ENCODE measurements around the gene SENP3.
A peak's percentile ranks its signal among the peaks of the same experiment; 100 is the strongest.

SENP3 gene

GRCh38 chr17:7523033-7523432, 38.7 kb upstream of the SENP3 start:
- DNase-seq, result peak; percentile 11

GRCh38 chr17:7528842-7529241, 32.9 kb upstream of the SENP3 start:
- Histone ChIP-seq H3K4me3 (ENCODE audit: low read depth, low read length) (no peak overlapping the region), H3K36me3 (no peaks in the 10 kb centered on the region), H3K27ac (no peak overlapping the region), H3K9me3 (ENCODE audit: severe bottlenecking) (peaks cover 30% of the 10 kb centered on the region), H3K27me3 (ENCODE audit: insufficient read depth, low read depth, severe bottlenecking) (no peaks in the 10 kb centered on the region)
- DNase-seq, result no peak
- TF ChIP-seq, protein P1, sequence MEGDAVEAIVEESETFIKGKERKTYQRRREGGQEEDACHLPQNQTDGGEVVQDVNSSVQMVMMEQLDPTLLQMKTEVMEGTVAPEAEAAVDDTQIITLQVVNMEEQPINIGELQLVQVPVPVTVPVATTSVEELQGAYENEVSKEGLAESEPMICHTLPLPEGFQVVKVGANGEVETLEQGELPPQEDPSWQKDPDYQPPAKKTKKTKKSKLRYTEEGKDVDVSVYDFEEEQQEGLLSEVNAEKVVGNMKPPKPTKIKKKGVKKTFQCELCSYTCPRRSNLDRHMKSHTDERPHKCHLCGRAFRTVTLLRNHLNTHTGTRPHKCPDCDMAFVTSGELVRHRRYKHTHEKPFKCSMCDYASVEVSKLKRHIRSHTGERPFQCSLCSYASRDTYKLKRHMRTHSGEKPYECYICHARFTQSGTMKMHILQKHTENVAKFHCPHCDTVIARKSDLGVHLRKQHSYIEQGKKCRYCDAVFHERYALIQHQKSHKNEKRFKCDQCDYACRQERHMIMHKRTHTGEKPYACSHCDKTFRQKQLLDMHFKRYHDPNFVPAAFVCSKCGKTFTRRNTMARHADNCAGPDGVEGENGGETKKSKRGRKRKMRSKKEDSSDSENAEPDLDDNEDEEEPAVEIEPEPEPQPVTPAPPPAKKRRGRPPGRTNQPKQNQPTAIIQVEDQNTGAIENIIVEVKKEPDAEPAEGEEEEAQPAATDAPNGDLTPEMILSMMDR (IDR thresholded peaks at IDR 0.05; ENCODE audit: low read depth, low read length), result no peak

More at GRCh38 chr17:7523033-7523432, 38.7 kb upstream of the SENP3 start:
- H3K27ac ChIP-seq, result no peak overlapping the region
- H3K9me3 ChIP-seq (ENCODE audit: severe bottlenecking), result peaks cover 8% of the 10 kb centered on the region
- H3K36me3 ChIP-seq, result peaks cover 3% of the 10 kb centered on the region; the same call in 1 of the 2 replicates
- no peak overlapping the region for H3K4me3 ChIP-seq (ENCODE audit: low read depth, low read length)
- TF ChIP-seq, protein P1 (IDR thresholded peaks at IDR 0.05; ENCODE audit: low read depth, low read length), result peak; percentile 46
- no peaks in the 10 kb centered on the region for H3K27me3 ChIP-seq (ENCODE audit: insufficient read depth, low read depth, severe bottlenecking)

- no peak for DNase-seq
- Histone ChIP-seq H3K27me3 (ENCODE audit: insufficient read depth, low read depth, severe bottlenecking) (no peaks in the 10 kb centered on the region), H3K4me3 (ENCODE audit: low read depth, low read length) (no peak overlapping the region), H3K9me3 (ENCODE audit: severe bottlenecking) (peaks cover 30% of the 10 kb centered on the region), H3K36me3 (no peaks in the 10 kb centered on the region), H3K27ac (no peak overlapping the region)
- TF ChIP-seq, protein P1 (IDR thresholded peaks at IDR 0.05; ENCODE audit: low read depth, low read length), result no peak
These were observed 31.5 kb upstream of the SENP3 start for GRCh38 chr17:7530023-7530900.

DNA sequence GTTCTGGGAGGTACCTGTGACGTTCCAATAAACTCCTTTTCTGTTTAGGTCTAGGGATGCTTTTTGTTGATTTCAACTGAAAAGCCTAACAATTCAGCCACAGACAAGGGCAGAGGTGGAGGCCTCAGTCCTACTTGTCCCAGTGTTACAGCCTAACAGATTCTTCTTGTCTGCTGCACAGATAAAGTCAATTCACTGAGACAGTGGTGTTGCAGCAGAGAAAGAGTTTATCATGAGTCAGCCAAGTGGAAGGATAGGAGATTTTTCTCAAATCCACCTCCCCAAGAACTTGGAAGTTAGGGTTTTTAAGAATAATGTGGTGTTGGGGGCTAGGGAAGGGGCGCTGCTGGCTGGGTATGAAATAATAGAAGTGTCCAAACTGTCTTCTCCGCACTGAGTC, 23.7 kb upstream of the SENP3 start:
- TF ChIP-seq, protein P1 (IDR thresholded peaks at IDR 0.05; ENCODE audit: low read depth, low read length), result no peak
- Histone ChIP-seq H3K27ac (no peak overlapping the region), H3K9me3 (ENCODE audit: severe bottlenecking) (no peaks in the 10 kb centered on the region), H3K27me3 (ENCODE audit: insufficient read depth, low read depth, severe bottlenecking) (no peaks in the 10 kb centered on the region), H3K36me3 (no peaks in the 10 kb centered on the region), H3K4me3 (ENCODE audit: low read depth, low read length) (no peak overlapping the region)
- DNase-seq, result no peak

- TF ChIP-seq, protein P1 (IDR thresholded peaks at IDR 0.05; ENCODE audit: low read depth, low read length), result no peak
- Histone ChIP-seq H3K9me3 (ENCODE audit: severe bottlenecking) (no peaks in the 10 kb centered on the region), H3K27ac (no peak overlapping the region), H3K36me3 (no peaks in the 10 kb centered on the region), H3K27me3 (ENCODE audit: insufficient read depth, low read depth, severe bottlenecking) (no peaks in the 10 kb centered on the region), H3K4me3 (ENCODE audit: low read depth, low read length) (no peak overlapping the region)
- no peak for DNase-seq
These were observed 22.7 kb upstream of the SENP3 start for GRCh38 chr17:7538891-7539545.

Data from WERI-Rb-1 (cell line).